Dedifferentiated amniotic fluid mesenchymal stem cell (primary cell): ENCODE results near the gene MUC4.
"Not testable (repeated sequence)": the region's sequence is repeated elsewhere in the genome, so short reads cannot be mapped to it uniquely, and the experiment has no call there.

ENCODE experiments used
- DNase-seq: peaks from one replicate; pipeline ENCODE4 v3.0.0-alpha.2; 2016; ENCODE audit errors: extremely low spot score

MUC4 gene

GRCh38 chr3:195810455-195810845, 1.3 kb downstream of the MUC4 start:
- no peak for DNase-seq

GRCh38 chr3:195809796-195810454, 1.8 kb downstream of the MUC4 start:
- DNase-seq: no peak

- no peak for DNase-seq
Observed at GRCh38 chr3:195809291-195809785, 2.4 kb downstream of the MUC4 start.

- no peak for DNase-seq
Observed at GRCh38 chr3:195808741-195809290, 2.9 kb downstream of the MUC4 start.

GRCh38 chr3:195807681-195808121, 4.0 kb downstream of the MUC4 start:
- no peak for DNase-seq

GRCh38 chr3:195806916-195807231, 4.9 kb downstream of the MUC4 start:
- no peak for DNase-seq

- DNase-seq: no peak
Observed at GRCh38 chr3:195806211-195806915, 5.4 kb downstream of the MUC4 start.

GRCh38 chr3:195805588-195805987, 6.1 kb downstream of the MUC4 start:
- not testable (repeated sequence) for DNase-seq

- DNase-seq: no peak
Observed at GRCh38 chr3:195805181-195805580, 6.5 kb downstream of the MUC4 start.

- DNase-seq: peak; percentile 14
Observed at GRCh38 chr3:195803289-195803908, 8.3 kb downstream of the MUC4 start.

- no peak for DNase-seq
Observed at GRCh38 chr3:195802795-195803194, 8.9 kb downstream of the MUC4 start.

GRCh38 chr3:195802261-195802701, 9.4 kb downstream of the MUC4 start:
- no peak for DNase-seq

- no peak for DNase-seq
Observed at GRCh38 chr3:195801251-195802183, 10.2 kb downstream of the MUC4 start.

GRCh38 chr3:195800240-195800639, 11.5 kb downstream of the MUC4 start:
- no peak for DNase-seq

GRCh38 chr3:195796795-195797194, 14.9 kb downstream of the MUC4 start:
- DNase-seq: no peak

- DNase-seq: no peak
Observed at GRCh38 chr3:195794708-195795107, 17.0 kb downstream of the MUC4 start.

GRCh38 chr3:195792621-195793020, 19.1 kb downstream of the MUC4 start:
- DNase-seq: not testable (repeated sequence)

GRCh38 chr3:195790901-195791300, 20.8 kb downstream of the MUC4 start:
- DNase-seq: no peak

GRCh38 chr3:195788711-195789581, 22.8 kb downstream of the MUC4 start:
- DNase-seq: no peak

- DNase-seq: not testable (repeated sequence)
Observed at GRCh38 chr3:195785781-195786405, 25.8 kb downstream of the MUC4 start.
